GM12878 (cell line): Measurements from ENCODE around the gene STEAP2. TPM values are rescaled to one million over a fixed set of nuclear protein-coding genes. Genes with fewer than 3 reads are reported as not detected.

Source experiments
- ATAC-seq: fragments of 200-7000 bp; cut with Tn5 transposase; 3 replicates; pipeline ENCODE4 v1.9.1; 2020; ENCODE audit warnings: mild to moderate bottlenecking, moderate library complexity
- BruUV-seq: library from RNA; stranded (reverse); fragments of 400-500 nt; replicated peaks from 2 replicates; lab custom pipeline; 2021; lab: Mats Ljungman, UMichigan
- CTCF ChIA-PET: fragments of 300-600 bp; sonication (Branson Sonifier 250); formaldehyde crosslinking; extraction: SDS; loops from one replicate; lab custom pipeline; 2021; ENCODE audit warnings: inconsistent platforms; lab: Yijun Ruan, JAX
- POLR2A ChIA-PET: fragments of 350-600 bp; formaldehyde crosslinking; extraction: SDS; loops from one replicate; lab custom pipeline; 2021; ENCODE audit warnings: inconsistent platforms; lab: Charles Lee
- RAD21 ChIA-PET: fragments of 300-600 bp; sonication (Branson Sonifier 250); formaldehyde crosslinking; loops from one replicate; lab custom pipeline; 2023; ENCODE audit warnings: antibody characterized with exemption; ENCODE audit not compliant: unreplicated experiment; lab: Charles Lee
- SMC1A ChIA-PET: fragments of 300-600 bp; sonication (Branson Sonifier 250); formaldehyde crosslinking; loops from one replicate; lab custom pipeline; 2023; ENCODE audit not compliant: unreplicated experiment, uncharacterized antibody; lab: Charles Lee
- DNase-seq: peaks from one replicate; pipeline ENCODE4 v3.0.0-alpha.2; 2011; ENCODE audit warnings: low read depth, low spot score
- FAIRE-seq: peaks from 3 replicates; lab custom pipeline; 2011; peaks lifted over from hg19 to GRCh38; lab: Jason Lieb, UNC
- H2AFZ ChIP-seq: 2 replicates; pipeline ENCODE4 v1.6.0; 2011; ENCODE audit warnings: low read depth, low read length, control low read depth; ENCODE audit not compliant: control insufficient read depth
- H3K27ac ChIP-seq: 2 replicates; pipeline ENCODE4 v1.5.1; 2011; ENCODE audit warnings: control low read depth; ENCODE audit not compliant: control insufficient read depth, insufficient read depth
- H3K27me3 ChIP-seq, 2 experiments: replicated peaks in 1 of 2; 2 replicates each; pipeline versions ENCODE4 v1.6.0 to v1.6.1; 2011; ENCODE audit warnings: low read length in 1 of 2; ENCODE audit not compliant: control insufficient read depth in 2 of 2, insufficient read depth in 2 of 2
- H3K36me3 ChIP-seq, 2 experiments: 2 replicates each; pipeline ENCODE4 v1.5.1; 2011; ENCODE audit warnings: low read length in 1 of 2; ENCODE audit not compliant: control insufficient read depth in 2 of 2, insufficient read depth in 2 of 2
- H3K4me1 ChIP-seq: 2 replicates; pipeline ENCODE4 v1.6.1; 2011; ENCODE audit warnings: mild to moderate bottlenecking, low read length, moderate library complexity, mixed read lengths; ENCODE audit not compliant: control insufficient read depth, insufficient read depth
- H3K4me2 ChIP-seq: 2 replicates; pipeline ENCODE4 v1.6.0; 2011; ENCODE audit warnings: control low read depth; ENCODE audit not compliant: control insufficient read depth, insufficient read depth
- H3K4me3 ChIP-seq: fragments of 200-600 bp; sonication (generic); 2 replicates; pipeline ENCODE4 v1.5.1; 2016
- H3K79me2 ChIP-seq: 2 replicates; pipeline ENCODE4 v1.6.0; 2011; ENCODE audit warnings: low read length; ENCODE audit not compliant: control insufficient read depth, insufficient read depth
- H3K9ac ChIP-seq: 2 replicates; pipeline ENCODE4 v1.8.0; 2011; ENCODE audit warnings: low read length, control low read depth, mixed read lengths; ENCODE audit not compliant: control insufficient read depth, insufficient read depth
- H3K9me3 ChIP-seq: replicated peaks from 3 replicates; pipeline ENCODE4 v1.5.1; 2011; ENCODE audit warnings: mild to moderate bottlenecking, low read length; ENCODE audit not compliant: control insufficient read depth, insufficient read depth
- H4K20me1 ChIP-seq: 2 replicates; pipeline ENCODE4 v1.6.0; 2011; ENCODE audit not compliant: control insufficient read depth, insufficient read depth
- CHD4 ChIP-seq: fragments of 200-600 bp; sonication (generic); IDR thresholded peaks from 2 replicates; pipeline ENCODE4 v1.6.1; 2016; ENCODE audit warnings: mild to moderate bottlenecking
- CUX1 ChIP-seq: IDR thresholded peaks from 2 replicates; pipeline ENCODE4 v1.6.1; 2012; ENCODE audit warnings: improper control_type of control experiment, low read depth, low read length; ENCODE audit not compliant: insufficient replicate concordance
- DPF2 ChIP-seq: fragments of 450-650 bp; IDR thresholded peaks from 2 replicates; pipeline ENCODE4 v1.6.1; 2017; ENCODE audit warnings: mild to moderate bottlenecking
- HDAC2 ChIP-seq: fragments of 200-600 bp; sonication (generic); IDR thresholded peaks from 2 replicates; pipeline ENCODE4 v1.6.1; 2017
- NKRF ChIP-seq: fragments of 450-650 bp; conservative IDR thresholded peaks from 2 replicates; pipeline ENCODE4 v1.6.1; 2017; ENCODE audit warnings: mild to moderate bottlenecking, moderate library complexity
- RB1 ChIP-seq: fragments of 450-650 bp; formaldehyde crosslinking; IDR thresholded peaks from 2 replicates; pipeline ENCODE4 v1.6.1; 2017; ENCODE audit warnings: mild to moderate bottlenecking, borderline replicate concordance
- RELB ChIP-seq: fragments of 450-650 bp; IDR thresholded peaks from 2 replicates; pipeline ENCODE4 v1.6.1; 2017; ENCODE audit warnings: low read depth, mild to moderate bottlenecking, moderate library complexity
- SMAD5 ChIP-seq: IDR thresholded peaks from 2 replicates; pipeline ENCODE4 v1.6.1; 2016; ENCODE audit warnings: antibody characterized with exemption, low read depth
- SMC3 ChIP-seq: IDR thresholded peaks from 2 replicates; pipeline ENCODE4 v1.6.1; 2011; ENCODE audit warnings: low read length, improper control_type of control experiment, borderline replicate concordance
- SUPT20H ChIP-seq: IDR thresholded peaks from 2 replicates; pipeline ENCODE4 v1.6.1; 2011; ENCODE audit warnings: low read depth, mild to moderate bottlenecking, low read length, moderate library complexity, borderline replicate concordance; ENCODE audit not compliant: control insufficient read depth
- TCF7 ChIP-seq: IDR thresholded peaks from 2 replicates; pipeline ENCODE4 v1.6.1; 2014; ENCODE audit warnings: antibody characterized with exemption, borderline replicate concordance
- USF2 ChIP-seq: IDR thresholded peaks from 2 replicates; pipeline ENCODE4 v1.6.1; 2011; ENCODE audit warnings: low read depth, low read length, improper control_type of control experiment, borderline replicate concordance
- YBX1 ChIP-seq: fragments of 450-650 bp; IDR thresholded peaks from 2 replicates; pipeline ENCODE4 v1.6.1; 2016; ENCODE audit warnings: antibody characterized with exemption
- WGBS: methylation state at CpG from one replicate; pipeline ENCODE4 v1.1.6; 2016; ENCODE audit warnings: low lambda C conversion rate; ENCODE audit not compliant: insufficient replicate concordance, insufficient coverage; ENCODE audit errors: missing lambda C conversion rate; 5-methylcytosine and 5-hydroxymethylcytosine counted together
- in situ Hi-C: fragments of 300-500 bp; cut with MboI; formaldehyde crosslinking; loops from 9 replicates; pipeline ENCODE4 v1.14.3; 2018; ENCODE audit warnings: mixed read lengths
- intact Hi-C: fragments of 100-400 bp; cut with micrococcal nuclease; formaldehyde crosslinking; loops from one replicate; pipeline ENCODE4 v1.14.2; 2022; ENCODE audit not compliant: unreplicated experiment
- polyA plus RNA-seq, 11 experiments: library from polyadenylated mRNA; depleted of rRNA in 4 of 11; unstranded in 6 of 11; stranded (reverse) in 5 of 11; fragments of >200 nt; fragmentation: Nextera tagmentation in 4 of 11; fragmentation: Illumina TruSeq in 1 of 11; extraction: Ambion mirVana in 4 of 11; extraction: Trizol in 1 of 11; gene quantifications; 1 replicate in 1 of 11; 2 replicates in 10 of 11; pipeline versions ENCODE4 v1.2.1 to v1.2.3, GENCODE V29; 2011 to 2016; ENCODE audit warnings: inconsistent platforms in 2 of 11, missing spikeins in 2 of 11, low read depth in 1 of 11
- total RNA-seq, 4 experiments: library from RNA; depleted of rRNA in 3 of 4; stranded (reverse); fragments of >200 nt in 3 of 4; fragmentation: Illumina TruSeq in 1 of 4; extraction: Trizol in 1 of 4; gene quantifications; 2 replicates each; pipeline versions ENCODE4 v1.2.1 to v1.2.3, GENCODE V29; 2013 to 2021

Gene STEAP2
- total and polyA plus RNA-seq, 10 of the 15 experiments (the other 5 are each of a cell fraction or from before 2014, with no cell fraction given), result 0.64 to 17.6 (median 1.8) TPM

GRCh38 chr7:90173127-90173844 lies 38.3 kb upstream of the STEAP2 start:
- SMC1A ChIA-PET, result interaction anchor here (0.6 to 7.8 kb wide), 20 partner anchors 9 to 272 kb away, joined by 3 to 58 read pairs (median 5); partner anchors contain the start of genes CFAP69, STEAP1 and STEAP2
- no peak for FAIRE-seq
- no peak for TF ChIP-seq CHD4
- TF ChIP-seq USF2, result no peak
- TF ChIP-seq DPF2, result peak; percentile 66; the same call in 1 of the 2 replicates
- TF ChIP-seq YBX1, result no peak
- no peak for TF ChIP-seq NKRF
- no peak; the same call in 1 of the 2 replicates for TF ChIP-seq SMC3
- TF ChIP-seq SMAD5, result no peak
- peak; percentile 84 for TF ChIP-seq RELB
- TF ChIP-seq TCF7, result no peak
- TF ChIP-seq HDAC2, result no peak
- TF ChIP-seq CUX1, result no peak
- TF ChIP-seq SUPT20H, result no peak
- TF ChIP-seq RB1, result no peak

More at GRCh38 chr7:90173127-90173844, 38.3 kb upstream of the STEAP2 start:
- Histone ChIP-seq H3K79me2 (no peaks in the 10 kb centered on the region), H3K4me1 (no peaks in the 10 kb centered on the region), H3K9ac (no peak overlapping the region), H3K27me3 (no peaks in the 10 kb centered on the region), H3K9me3 (peaks cover 13% of the 10 kb centered on the region; the same call in 2 of the 3 replicates), H3K27ac (no peak overlapping the region), H3K4me3 (no peak overlapping the region), H2AFZ (no peak overlapping the region), H4K20me1 (no peaks in the 10 kb centered on the region), H3K36me3 (no peaks in the 10 kb centered on the region), H3K4me2 (no peak overlapping the region)
- WGBS, result 29% methylated on average over 4 of the region's 4 CpGs
- no TSS peak for BruUV-seq
- intact Hi-C loops (loop anchor here (2.0 kb wide), 1 partner anchor 16 kb away; no protein-coding TSS in a partner anchor), in situ Hi-C loops (loop anchor here (5.0 kb wide), 1 partner anchor 69 kb away; no protein-coding TSS in a partner anchor)
- DNase-seq (peak; percentile 64), ATAC-seq (peak; percentile 93)
- RAD21 ChIA-PET, result interaction anchor here (0.8 to 3.9 kb wide), 10 partner anchors 10 to 72 kb away, joined by 3 to 24 read pairs (median 4); partner anchors contain the start of gene STEAP2
- CTCF ChIA-PET, result interaction anchor here (0.9 to 1.6 kb wide), 3 partner anchors 19 to 71 kb away, joined by 4 to 7 read pairs (median 5); partner anchors contain the start of gene STEAP1
- POLR2A ChIA-PET, result interaction anchor here (0.9 to 2.3 kb wide), 7 partner anchors 15 to 77 kb away, joined by 3 to 12 read pairs (median 3); partner anchors contain the start of gene STEAP2
